Calu3 (cell line): ENCODE data around the gene LACTB. TPM values are rescaled to one million over a fixed set of nuclear protein-coding genes. Genes with fewer than 3 reads are reported as not detected.

Source experiments
- BruUV-seq: library from RNA; stranded (reverse); fragments of 400-500 nt; replicated peaks from 2 replicates; lab custom pipeline; 2021; lab: Mats Ljungman, UMichigan
- CTCF ChIA-PET: fragments of 300-600 bp; sonication (Branson Sonifier 250); formaldehyde crosslinking; loops from one replicate; lab custom pipeline; 2022; ENCODE audit warnings: antibody characterized with exemption; lab: Charles Lee
- DNase-seq: peaks from one replicate; pipeline ENCODE4 v3.0.0; 2022
- H3K27ac Mint-ChIP-seq: one replicate; pipeline ENCODE4 v1.8.0; 2022; ENCODE audit warnings: mixed read lengths; ENCODE audit not compliant: unreplicated experiment
- H3K27me3 Mint-ChIP-seq: one replicate; pipeline ENCODE4 v1.8.0; 2022; ENCODE audit warnings: mixed read lengths; ENCODE audit not compliant: unreplicated experiment
- H3K36me3 Mint-ChIP-seq: one replicate; pipeline ENCODE4 v1.8.0; 2022; ENCODE audit warnings: mild to moderate bottlenecking, moderate library complexity, mixed read lengths; ENCODE audit not compliant: insufficient read depth, unreplicated experiment
- H3K4me1 Mint-ChIP-seq: one replicate; pipeline ENCODE4 v1.8.0; 2022; ENCODE audit warnings: mild to moderate bottlenecking, low read depth, mixed read lengths; ENCODE audit not compliant: unreplicated experiment
- H3K4me3 Mint-ChIP-seq: one replicate; pipeline ENCODE4 v1.8.0; 2022; ENCODE audit warnings: mild to moderate bottlenecking, low read depth, moderate library complexity, mixed read lengths; ENCODE audit not compliant: unreplicated experiment
- H3K9me3 Mint-ChIP-seq: one replicate; pipeline ENCODE4 v1.8.0; 2022; ENCODE audit warnings: low read depth, mixed read lengths; ENCODE audit not compliant: unreplicated experiment
- CTCF ChIP-seq: fragments of 200-600 bp; IDR thresholded peaks from one replicate; pipeline ENCODE4 v1.8.0; 2022; ENCODE audit warnings: antibody characterized with exemption; ENCODE audit not compliant: unreplicated experiment
- intact Hi-C: fragments of 100-400 bp; cut with micrococcal nuclease; formaldehyde crosslinking; loops from one replicate; pipeline ENCODE4 v1.10.0; 2022; ENCODE audit not compliant: unreplicated experiment
- total RNA-seq: library from RNA; stranded (reverse); gene quantifications from 2 replicates; pipeline ENCODE4 v1.2.3, GENCODE V29; 2022

LACTB gene
- total RNA-seq, 1 experiment from 2014 or later, result 16.1 TPM

- CTCF ChIA-PET, result interaction anchor here (0.6 kb wide), 1 partner anchor 424 kb away, joined by 3 read pairs; no protein-coding TSS in a partner anchor
- no TSS peak for BruUV-seq
- intact Hi-C loops, result no loop called here
Observed at GRCh38 chr15:63188247-63188925, 66.7 kb downstream of the LACTB start.

GRCh38 chr15:63188926-63189871 is 67.5 kb downstream of the LACTB start, which contains the start of gene RAB8B:
Gene RAB8B, plus strand, starts transcription at chr15:63189606. Its CDS starts 19 bp downstream, at chr15:63189625.
- peak within 1 kb of the TSS; percentile 67 for H3K4me3 Mint-ChIP-seq
- H3K4me1 Mint-ChIP-seq, result peaks cover 28% of the 10 kb centered on the region
- no peak for TF ChIP-seq CTCF
- no TSS peak for BruUV-seq
- H3K36me3 Mint-ChIP-seq, result peaks cover 19% of the 10 kb centered on the region
- CTCF ChIA-PET, result interaction anchor here (0.6 to 0.7 kb wide), 3 partner anchors 109 to 635 kb away, joined by 3 to 4 read pairs (median 4); no protein-coding TSS in a partner anchor
- peak; percentile 99 for DNase-seq
- H3K27me3 Mint-ChIP-seq, result peaks cover 7% of the 10 kb centered on the region
- H3K9me3 Mint-ChIP-seq, result no peaks in the 10 kb centered on the region
- intact Hi-C loops, result no loop called here
- no peak within 1 kb of the TSS for H3K27ac Mint-ChIP-seq

More at GRCh38 chr15:63188247-63188925, 66.7 kb downstream of the LACTB start:
- peaks cover 28% of the 10 kb centered on the region for H3K4me1 Mint-ChIP-seq
- no peak for DNase-seq
- H3K9me3 Mint-ChIP-seq, result no peaks in the 10 kb centered on the region
- H3K27me3 Mint-ChIP-seq, result peaks cover 7% of the 10 kb centered on the region
- no peak overlapping the region for H3K27ac Mint-ChIP-seq
- peaks cover 19% of the 10 kb centered on the region for H3K36me3 Mint-ChIP-seq
- peak overlapping the region; percentile 67 for H3K4me3 Mint-ChIP-seq
- no peak for TF ChIP-seq CTCF

- Mint-ChIP-seq H3K9me3 (no peaks in the 10 kb centered on the region), H3K4me1 (peaks cover 23% of the 10 kb centered on the region), H3K36me3 (peaks cover 19% of the 10 kb centered on the region), H3K27me3 (peaks cover 7% of the 10 kb centered on the region), H3K4me3 (peak overlapping the region; percentile 67), H3K27ac (no peak overlapping the region)
- TF ChIP-seq CTCF, result no peak
- BruUV-seq, result no TSS peak
- CTCF ChIA-PET, result interaction anchor here (0.6 to 0.7 kb wide), 3 partner anchors 21 to 636 kb away, joined by 3 to 4 read pairs (median 4); no protein-coding TSS in a partner anchor
- no peak for DNase-seq
- intact Hi-C loops, result no loop called here
Observed at GRCh38 chr15:63189941-63190768, 68.5 kb downstream of the LACTB start.
